ENCODE results near the gene MACROD1. TPM values are rescaled to one million over a fixed set of nuclear protein-coding genes. Genes with fewer than 3 reads are reported as not detected.

MACROD1 gene
- total RNA-seq, 1 donor from 2014 or later = 20.6 TPM

- no peak overlapping the region for H3K27ac Mint-ChIP-seq (ENCODE audit: unreplicated experiment)
- no peak for DNase-seq (ENCODE audit: low spot score)
- no peak for TF ChIP-seq CTCF (IDR thresholded peaks at IDR 0.05)
- no peak overlapping the region for H3K4me3 Mint-ChIP-seq (ENCODE audit: unreplicated experiment)
- no peaks in the 10 kb centered on the region for H3K9me3 Mint-ChIP-seq (ENCODE audit: low read depth)
- no peaks in the 10 kb centered on the region for H3K4me1 Mint-ChIP-seq (ENCODE audit: low read depth)
- no peaks in the 10 kb centered on the region for H3K36me3 Mint-ChIP-seq (ENCODE audit: low read depth)
- H3K27me3 Mint-ChIP-seq (ENCODE audit: low read depth) = peaks cover 2% of the 10 kb centered on the region
These were observed 120.2 kb downstream of the MACROD1 start for GRCh38 chr11:64045700-64046099.

GRCh38 chr11:64044730-64045393 is 121.1 kb downstream of the MACROD1 start:
- Mint-ChIP-seq H3K27ac (ENCODE audit: unreplicated experiment) (no peak overlapping the region), H3K27me3 (ENCODE audit: low read depth) (peaks cover 2% of the 10 kb centered on the region), H3K36me3 (ENCODE audit: low read depth) (no peaks in the 10 kb centered on the region), H3K4me3 (ENCODE audit: unreplicated experiment) (no peak overlapping the region), H3K9me3 (ENCODE audit: low read depth) (no peaks in the 10 kb centered on the region), H3K4me1 (ENCODE audit: low read depth) (no peaks in the 10 kb centered on the region)
- TF ChIP-seq CTCF (IDR thresholded peaks at IDR 0.05) = no peak
- no peak for DNase-seq (ENCODE audit: low spot score)

- DNase-seq (ENCODE audit: low spot score) = no peak
- no peaks in the 10 kb centered on the region for H3K36me3 Mint-ChIP-seq (ENCODE audit: low read depth)
- H3K27ac Mint-ChIP-seq (ENCODE audit: unreplicated experiment) = no peak overlapping the region
- no peak overlapping the region for H3K4me3 Mint-ChIP-seq (ENCODE audit: unreplicated experiment)
- peaks cover 2% of the 10 kb centered on the region for H3K27me3 Mint-ChIP-seq (ENCODE audit: low read depth)
- no peaks in the 10 kb centered on the region for H3K4me1 Mint-ChIP-seq (ENCODE audit: low read depth)
- no peaks in the 10 kb centered on the region for H3K9me3 Mint-ChIP-seq (ENCODE audit: low read depth)
- no peak for TF ChIP-seq CTCF (IDR thresholded peaks at IDR 0.05)
These were observed 122.4 kb downstream of the MACROD1 start for GRCh38 chr11:64043545-64043944.

GRCh38 chr11:64042301-64042700 is 123.6 kb downstream of the MACROD1 start:
- H3K27me3 Mint-ChIP-seq (ENCODE audit: low read depth) = peaks cover 2% of the 10 kb centered on the region
- no peaks in the 10 kb centered on the region for H3K9me3 Mint-ChIP-seq (ENCODE audit: low read depth)

GRCh38 chr11:64041846-64042245 is 124.1 kb downstream of the MACROD1 start:
- Mint-ChIP-seq H3K27me3 (ENCODE audit: low read depth) (peaks cover 2% of the 10 kb centered on the region), H3K36me3 (ENCODE audit: low read depth) (no peaks in the 10 kb centered on the region), H3K9me3 (ENCODE audit: low read depth) (no peaks in the 10 kb centered on the region), H3K27ac (ENCODE audit: unreplicated experiment) (no peak overlapping the region), H3K4me1 (ENCODE audit: low read depth) (no peaks in the 10 kb centered on the region), H3K4me3 (ENCODE audit: unreplicated experiment) (no peak overlapping the region)
- DNase-seq (ENCODE audit: low spot score) = no peak
- TF ChIP-seq CTCF (IDR thresholded peaks at IDR 0.05) = no peak

More at GRCh38 chr11:64042301-64042700, 123.6 kb downstream of the MACROD1 start:
- no peak for DNase-seq (ENCODE audit: low spot score)
- Mint-ChIP-seq H3K4me1 (ENCODE audit: low read depth) (no peaks in the 10 kb centered on the region), H3K36me3 (ENCODE audit: low read depth) (no peaks in the 10 kb centered on the region), H3K27ac (ENCODE audit: unreplicated experiment) (no peak overlapping the region), H3K4me3 (ENCODE audit: unreplicated experiment) (no peak overlapping the region)
- no peak for TF ChIP-seq CTCF (IDR thresholded peaks at IDR 0.05)

Data from chondrocyte (in vitro differentiated cells).